GM23338 (cell line): ENCODE results near the gene EXOC6B. TPM values are rescaled to one million over a fixed set of nuclear protein-coding genes. Genes with fewer than 3 reads are reported as not detected.

Experiments
- ATAC-seq: fragments of 200-7000 bp; cut with Tn5 transposase; 3 replicates; pipeline ENCODE4 v1.9.1; 2020
- DNase-seq: peaks from one replicate; pipeline ENCODE4 v3.0.0-alpha.2; 2015; ENCODE audit warnings: low spot score
- H2AFZ ChIP-seq: fragments of 200-600 bp; sonication (generic); 2 replicates; pipeline ENCODE4 v1.8.0; 2016; ENCODE audit warnings: antibody characterized with exemption, mild to moderate bottlenecking, moderate library complexity
- H3F3A ChIP-seq: fragments of 200-600 bp; sonication (generic); replicated peaks from 2 replicates; pipeline ENCODE4 v1.8.0; 2017; ENCODE audit warnings: antibody characterized with exemption, mixed run types, low read depth
- H3K27ac ChIP-seq: fragments of 200-600 bp; sonication (generic); 2 replicates; pipeline ENCODE4 v1.6.1; 2016; ENCODE audit warnings: low read depth
- H3K27me3 ChIP-seq: fragments of 200-600 bp; sonication (generic); 2 replicates; pipeline ENCODE4 v1.8.0; 2016; ENCODE audit warnings: mild to moderate bottlenecking, mixed run types, moderate library complexity; ENCODE audit not compliant: insufficient read depth
- H3K36me3 ChIP-seq: fragments of 200-600 bp; sonication (generic); 2 replicates; pipeline ENCODE4 v1.8.0; 2016; ENCODE audit warnings: mild to moderate bottlenecking; ENCODE audit not compliant: insufficient read depth
- H3K4me1 ChIP-seq: fragments of 200-600 bp; sonication (generic); 2 replicates; pipeline ENCODE4 v1.8.0; 2016; ENCODE audit warnings: mild to moderate bottlenecking, moderate library complexity; ENCODE audit not compliant: insufficient read depth
- H3K4me2 ChIP-seq: fragments of 200-600 bp; sonication (generic); 2 replicates; pipeline ENCODE4 v1.7.1; 2017; ENCODE audit warnings: mixed run types
- H3K4me3 ChIP-seq: fragments of 200-600 bp; sonication (generic); 2 replicates; pipeline ENCODE4 v1.6.1; 2016; ENCODE audit warnings: mixed run types
- H3K79me2 ChIP-seq: fragments of 200-600 bp; sonication (generic); replicated peaks from 2 replicates; pipeline ENCODE4 v1.8.0; 2017; ENCODE audit warnings: mild to moderate bottlenecking; ENCODE audit not compliant: insufficient read depth
- H3K9me2 ChIP-seq: fragments of 200-600 bp; sonication (generic); 2 replicates; pipeline ENCODE4 v1.8.0; 2017; ENCODE audit not compliant: insufficient read depth
- H4K20me1 ChIP-seq: fragments of 200-600 bp; sonication (generic); replicated peaks from 2 replicates; pipeline ENCODE4 v1.8.0; 2017; ENCODE audit warnings: mild to moderate bottlenecking; ENCODE audit not compliant: insufficient read depth
- H3K27ac Mint-ChIP-seq: 2 replicates; pipeline ENCODE4 v1.8.0; 2020; ENCODE audit warnings: inconsistent platforms, mild to moderate bottlenecking, moderate library complexity, mixed read lengths
- H3K27me3 Mint-ChIP-seq: 3 replicates; pipeline ENCODE4 v1.8.0; 2022; ENCODE audit warnings: low read depth, mild to moderate bottlenecking, moderate library complexity, mixed read lengths, inconsistent platforms; ENCODE audit not compliant: insufficient read depth, poor library complexity
- H3K36me3 Mint-ChIP-seq: 3 replicates; pipeline ENCODE4 v1.8.0; 2021; ENCODE audit warnings: low read depth, mild to moderate bottlenecking, inconsistent platforms, moderate library complexity, mixed read lengths
- H3K4me1 Mint-ChIP-seq: 3 replicates; pipeline ENCODE4 v1.8.0; 2020; ENCODE audit warnings: mild to moderate bottlenecking, inconsistent platforms, mixed read lengths
- H3K4me3 Mint-ChIP-seq: 3 replicates; pipeline ENCODE4 v1.8.0; 2021; ENCODE audit warnings: moderate library complexity, mild to moderate bottlenecking, inconsistent platforms, mixed read lengths
- H3K9me3 Mint-ChIP-seq: 3 replicates; pipeline ENCODE4 v1.8.0; 2020; ENCODE audit warnings: moderate library complexity, mild to moderate bottlenecking, inconsistent platforms, mixed read lengths
- CREB1 ChIP-seq: fragments of 250-450 bp; sonication (Bioruptor Pico); IDR thresholded peaks from 2 replicates; pipeline ENCODE4 v1.5.0; 2020; ENCODE audit warnings: low read depth, mild to moderate bottlenecking, moderate library complexity
- NANOG ChIP-seq: IDR thresholded peaks from 2 replicates; pipeline ENCODE4 v1.6.1; 2016; ENCODE audit warnings: antibody characterized with exemption, borderline replicate concordance
- ZNF114 ChIP-seq: fragments of 250-450 bp; sonication (Bioruptor Pico); IDR thresholded peaks from 2 replicates; pipeline ENCODE4 v1.5.0; 2020; ENCODE audit warnings: mild to moderate bottlenecking, moderate library complexity
- ZNF331 ChIP-seq: fragments of 250-450 bp; sonication (Bioruptor Pico); IDR thresholded peaks from 2 replicates; pipeline ENCODE4 v1.5.0; 2020; ENCODE audit warnings: low read depth, mild to moderate bottlenecking, moderate library complexity
- polyA plus RNA-seq: library from polyadenylated mRNA; unstranded; fragments of >200 nt; fragmentation: Nextera tagmentation; extraction: Ambion mirVana; gene quantifications from 2 replicates; pipeline ENCODE4 v1.2.1, GENCODE V29; 2016
- total RNA-seq: library from RNA; depleted of rRNA; stranded (reverse); fragments of >200 nt; shearing (Covaris generic); gene quantifications from 2 replicates; pipeline ENCODE4 v1.2.3, GENCODE V29; 2014
- TF ChIP-seq, protein P1 (sequence below): fragments of 250-450 bp; sonication (Bioruptor Pico); IDR thresholded peaks from 2 replicates; pipeline ENCODE4 v1.5.0; 2020; ENCODE audit warnings: mild to moderate bottlenecking, moderate library complexity
- TF ChIP-seq, protein P2 (sequence below): IDR thresholded peaks from 2 replicates; pipeline ENCODE4 v1.6.1; 2016; ENCODE audit warnings: antibody characterized with exemption

The EXOC6B gene
- total and polyA plus RNA-seq, 2 experiments from 2014 or later: 7.2 to 45.9 TPM

DNA sequence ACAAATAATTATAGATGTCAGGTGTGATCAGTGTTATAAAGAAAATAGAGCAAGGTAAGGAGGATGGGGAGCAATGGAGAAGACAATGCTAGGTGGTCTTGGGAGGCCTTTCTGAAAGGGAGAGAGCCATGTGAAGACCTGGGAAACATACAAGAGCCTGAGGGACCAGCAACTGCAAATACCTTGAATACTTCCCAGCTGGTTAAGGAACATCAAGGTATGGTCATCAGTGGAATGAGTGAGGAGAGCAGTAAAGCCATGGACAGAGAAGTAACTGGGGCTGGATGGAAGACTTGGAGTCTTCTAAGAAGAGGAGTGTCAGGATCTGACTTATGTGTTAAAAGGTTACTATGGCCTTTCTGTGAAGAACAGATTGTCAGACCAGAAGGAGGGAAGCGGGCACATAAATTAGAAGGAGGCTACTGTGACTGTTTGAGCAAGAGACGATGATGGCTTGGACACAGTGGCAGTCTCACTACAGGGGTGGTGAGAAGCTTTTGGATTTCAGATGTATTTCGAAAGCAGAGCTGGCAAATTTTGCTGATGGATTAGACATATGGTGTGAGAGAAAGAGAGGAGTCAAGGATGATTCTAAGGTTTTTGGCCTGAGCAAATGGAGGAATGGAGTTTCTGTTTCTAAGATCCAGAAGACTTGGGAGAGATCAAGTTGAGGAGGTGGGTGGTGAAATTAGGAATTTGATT lies 22.8 kb upstream of the EXOC6B start (continued):
- TF ChIP-seq, protein P1, sequence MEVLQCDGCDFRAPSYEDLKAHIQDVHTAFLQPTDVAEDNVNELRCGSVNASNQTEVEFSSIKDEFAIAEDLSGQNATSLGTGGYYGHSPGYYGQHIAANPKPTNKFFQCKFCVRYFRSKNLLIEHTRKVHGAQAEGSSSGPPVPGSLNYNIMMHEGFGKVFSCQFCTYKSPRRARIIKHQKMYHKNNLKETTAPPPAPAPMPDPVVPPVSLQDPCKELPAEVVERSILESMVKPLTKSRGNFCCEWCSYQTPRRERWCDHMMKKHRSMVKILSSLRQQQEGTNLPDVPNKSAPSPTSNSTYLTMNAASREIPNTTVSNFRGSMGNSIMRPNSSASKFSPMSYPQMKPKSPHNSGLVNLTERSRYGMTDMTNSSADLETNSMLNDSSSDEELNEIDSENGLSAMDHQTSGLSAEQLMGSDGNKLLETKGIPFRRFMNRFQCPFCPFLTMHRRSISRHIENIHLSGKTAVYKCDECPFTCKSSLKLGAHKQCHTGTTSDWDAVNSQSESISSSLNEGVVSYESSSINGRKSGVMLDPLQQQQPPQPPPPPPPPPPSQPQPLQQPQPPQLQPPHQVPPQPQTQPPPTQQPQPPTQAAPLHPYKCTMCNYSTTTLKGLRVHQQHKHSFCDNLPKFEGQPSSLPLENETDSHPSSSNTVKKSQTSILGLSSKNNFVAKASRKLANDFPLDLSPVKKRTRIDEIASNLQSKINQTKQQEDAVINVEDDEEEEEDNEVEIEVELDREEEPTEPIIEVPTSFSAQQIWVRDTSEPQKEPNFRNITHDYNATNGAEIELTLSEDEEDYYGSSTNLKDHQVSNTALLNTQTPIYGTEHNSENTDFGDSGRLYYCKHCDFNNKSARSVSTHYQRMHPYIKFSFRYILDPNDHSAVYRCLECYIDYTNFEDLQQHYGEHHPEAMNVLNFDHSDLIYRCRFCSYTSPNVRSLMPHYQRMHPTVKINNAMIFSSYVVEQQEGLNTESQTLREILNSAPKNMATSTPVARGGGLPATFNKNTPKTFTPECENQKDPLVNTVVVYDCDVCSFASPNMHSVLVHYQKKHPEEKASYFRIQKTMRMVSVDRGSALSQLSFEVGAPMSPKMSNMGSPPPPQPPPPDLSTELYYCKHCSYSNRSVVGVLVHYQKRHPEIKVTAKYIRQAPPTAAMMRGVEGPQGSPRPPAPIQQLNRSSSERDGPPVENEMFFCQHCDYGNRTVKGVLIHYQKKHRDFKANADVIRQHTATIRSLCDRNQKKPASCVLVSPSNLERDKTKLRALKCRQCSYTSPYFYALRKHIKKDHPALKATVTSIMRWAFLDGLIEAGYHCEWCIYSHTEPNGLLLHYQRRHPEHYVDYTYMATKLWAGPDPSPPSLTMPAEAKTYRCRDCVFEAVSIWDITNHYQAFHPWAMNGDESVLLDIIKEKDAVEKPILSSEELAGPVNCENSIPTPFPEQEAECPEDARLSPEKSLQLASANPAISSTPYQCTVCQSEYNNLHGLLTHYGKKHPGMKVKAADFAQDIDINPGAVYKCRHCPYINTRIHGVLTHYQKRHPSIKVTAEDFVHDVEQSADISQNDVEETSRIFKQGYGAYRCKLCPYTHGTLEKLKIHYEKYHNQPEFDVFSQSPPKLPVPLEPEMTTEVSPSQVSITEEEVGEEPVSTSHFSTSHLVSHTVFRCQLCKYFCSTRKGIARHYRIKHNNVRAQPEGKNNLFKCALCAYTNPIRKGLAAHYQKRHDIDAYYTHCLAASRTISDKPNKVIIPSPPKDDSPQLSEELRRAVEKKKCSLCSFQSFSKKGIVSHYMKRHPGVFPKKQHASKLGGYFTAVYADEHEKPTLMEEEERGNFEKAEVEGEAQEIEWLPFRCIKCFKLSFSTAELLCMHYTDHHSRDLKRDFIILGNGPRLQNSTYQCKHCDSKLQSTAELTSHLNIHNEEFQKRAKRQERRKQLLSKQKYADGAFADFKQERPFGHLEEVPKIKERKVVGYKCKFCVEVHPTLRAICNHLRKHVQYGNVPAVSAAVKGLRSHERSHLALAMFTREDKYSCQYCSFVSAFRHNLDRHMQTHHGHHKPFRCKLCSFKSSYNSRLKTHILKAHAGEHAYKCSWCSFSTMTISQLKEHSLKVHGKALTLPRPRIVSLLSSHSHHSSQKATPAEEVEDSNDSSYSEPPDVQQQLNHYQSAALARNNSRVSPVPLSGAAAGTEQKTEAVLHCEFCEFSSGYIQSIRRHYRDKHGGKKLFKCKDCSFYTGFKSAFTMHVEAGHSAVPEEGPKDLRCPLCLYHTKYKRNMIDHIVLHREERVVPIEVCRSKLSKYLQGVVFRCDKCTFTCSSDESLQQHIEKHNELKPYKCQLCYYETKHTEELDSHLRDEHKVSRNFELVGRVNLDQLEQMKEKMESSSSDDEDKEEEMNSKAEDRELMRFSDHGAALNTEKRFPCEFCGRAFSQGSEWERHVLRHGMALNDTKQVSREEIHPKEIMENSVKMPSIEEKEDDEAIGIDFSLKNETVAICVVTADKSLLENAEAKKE: no peak
- TF ChIP-seq NANOG: no peak
- no peak for TF ChIP-seq ZNF331

DNA sequence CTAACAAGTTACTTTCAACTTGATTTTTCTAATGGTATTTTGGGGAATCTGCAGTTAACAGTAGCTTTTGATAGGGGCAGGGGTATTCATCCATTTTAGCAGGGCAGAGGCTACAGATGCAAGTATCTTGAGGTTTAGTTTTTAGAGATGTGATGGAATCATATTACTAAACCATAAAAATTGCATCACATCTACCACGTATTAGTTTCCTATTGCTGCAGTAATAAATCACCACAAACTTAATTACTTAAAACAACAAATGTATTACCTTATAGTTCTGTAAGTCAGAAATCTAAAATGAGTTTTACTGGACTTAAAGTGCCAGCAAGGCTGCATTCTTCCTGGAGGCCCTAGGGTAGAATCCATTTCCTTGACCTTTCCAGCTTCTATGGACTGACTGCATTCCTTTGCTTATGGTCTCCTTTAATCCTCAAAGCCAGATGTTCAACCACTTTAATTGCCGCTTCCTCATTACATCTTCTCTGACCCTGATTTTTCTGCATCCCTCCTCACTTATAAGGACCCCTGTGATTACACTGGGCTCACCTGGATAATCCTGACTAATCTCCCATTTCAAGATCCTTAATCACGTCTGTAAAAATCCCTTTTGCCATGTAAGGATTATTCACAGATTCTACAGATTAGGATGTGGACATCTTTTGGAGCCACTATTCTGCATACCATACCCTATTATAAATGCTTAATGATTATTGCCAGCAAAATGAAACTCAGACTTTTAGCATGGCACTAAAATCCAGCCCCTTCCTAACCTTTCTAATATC lies 21.9 kb upstream of the EXOC6B start:
- Histone ChIP-seq H3K4me2 (no peak overlapping the region), H3K79me2 (no peaks in the 10 kb centered on the region), H3K36me3 (no peaks in the 10 kb centered on the region), H3F3A (no peaks in the 10 kb centered on the region), H3K9me2 (peaks cover 8% of the 10 kb centered on the region; the same call in 1 of the 2 replicates), H4K20me1 (no peaks in the 10 kb centered on the region), H2AFZ (no peak overlapping the region), H3K27ac (no peak overlapping the region), H3K4me1 (peaks cover 3% of the 10 kb centered on the region; the same call in 1 of the 2 replicates), H3K27me3 (no peaks in the 10 kb centered on the region), H3K4me3 (no peak overlapping the region)
- DNase-seq: no peak
- Mint-ChIP-seq H3K36me3 (no peaks in the 10 kb centered on the region), H3K4me1 (peaks cover 4% of the 10 kb centered on the region), H3K4me3 (no peak overlapping the region), H3K27ac (no peak overlapping the region), H3K9me3 (no peaks in the 10 kb centered on the region), H3K27me3 (peaks cover 8% of the 10 kb centered on the region)
- ATAC-seq: no peak
- no peak for TF ChIP-seq NANOG
- TF ChIP-seq, protein P2, sequence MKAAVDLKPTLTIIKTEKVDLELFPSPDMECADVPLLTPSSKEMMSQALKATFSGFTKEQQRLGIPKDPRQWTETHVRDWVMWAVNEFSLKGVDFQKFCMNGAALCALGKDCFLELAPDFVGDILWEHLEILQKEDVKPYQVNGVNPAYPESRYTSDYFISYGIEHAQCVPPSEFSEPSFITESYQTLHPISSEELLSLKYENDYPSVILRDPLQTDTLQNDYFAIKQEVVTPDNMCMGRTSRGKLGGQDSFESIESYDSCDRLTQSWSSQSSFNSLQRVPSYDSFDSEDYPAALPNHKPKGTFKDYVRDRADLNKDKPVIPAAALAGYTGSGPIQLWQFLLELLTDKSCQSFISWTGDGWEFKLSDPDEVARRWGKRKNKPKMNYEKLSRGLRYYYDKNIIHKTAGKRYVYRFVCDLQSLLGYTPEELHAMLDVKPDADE: no peak
- no peak for TF ChIP-seq ZNF114 (CRISPR knock-in tag)
- no peak for TF ChIP-seq CREB1
- TF ChIP-seq, protein P1: no peak
